ENCODE results near the gene LY9.

GRCh38 chr1:160853014-160853413 lies 57.0 kb downstream of the LY9 start:
- TF ChIP-seq POLR2A (IDR thresholded peaks at IDR 0.05), result no peak
- TF ChIP-seq CTCF (IDR thresholded peaks at IDR 0.05), result no peak

All from thyroid gland (tissue), 4 donors.